Right hindlimb (tissue), 1 donor: ENCODE data around the gene IGFBP4.
A peak's percentile ranks its signal among the peaks of the same experiment; 100 is the strongest.

ENCODE experiments used
- DNase-seq: peaks from one replicate; pipeline ENCODE4 v3.0.0-alpha.2; 2018

The IGFBP4 gene

DNA sequence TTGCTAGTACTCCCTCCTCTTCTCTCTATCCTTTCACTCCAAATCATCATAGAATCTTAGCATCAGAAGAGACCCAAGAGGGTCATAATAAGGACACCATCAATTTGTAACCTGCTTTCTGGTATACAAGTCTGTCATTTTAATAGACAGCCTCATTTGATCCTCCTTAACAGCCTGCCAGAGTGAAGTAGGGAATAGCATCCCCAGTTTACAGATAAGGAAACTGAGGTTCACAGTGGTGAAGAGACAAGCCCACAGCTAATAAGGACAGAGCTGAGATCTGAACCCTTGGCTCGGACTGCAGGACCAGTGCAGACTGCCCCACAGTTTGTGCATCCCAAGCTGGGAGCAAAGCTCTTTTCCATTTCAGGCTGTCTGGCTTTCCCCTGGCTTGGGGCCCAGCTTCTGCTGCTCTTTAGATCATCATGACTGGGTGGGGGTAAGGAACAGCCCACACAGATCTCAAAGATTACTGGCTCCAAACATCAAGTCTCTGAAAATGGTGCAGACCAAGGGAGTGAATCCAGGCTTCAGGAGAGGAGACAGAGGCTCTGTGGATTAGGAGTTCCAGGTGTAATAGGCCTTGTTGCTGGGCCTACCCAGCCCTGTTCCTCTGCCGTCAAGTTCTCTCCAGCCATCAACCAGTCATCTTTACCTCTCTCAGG lies 10.3 kb upstream of the IGFBP4 start:
- DNase-seq: peak; percentile 82

DNA sequence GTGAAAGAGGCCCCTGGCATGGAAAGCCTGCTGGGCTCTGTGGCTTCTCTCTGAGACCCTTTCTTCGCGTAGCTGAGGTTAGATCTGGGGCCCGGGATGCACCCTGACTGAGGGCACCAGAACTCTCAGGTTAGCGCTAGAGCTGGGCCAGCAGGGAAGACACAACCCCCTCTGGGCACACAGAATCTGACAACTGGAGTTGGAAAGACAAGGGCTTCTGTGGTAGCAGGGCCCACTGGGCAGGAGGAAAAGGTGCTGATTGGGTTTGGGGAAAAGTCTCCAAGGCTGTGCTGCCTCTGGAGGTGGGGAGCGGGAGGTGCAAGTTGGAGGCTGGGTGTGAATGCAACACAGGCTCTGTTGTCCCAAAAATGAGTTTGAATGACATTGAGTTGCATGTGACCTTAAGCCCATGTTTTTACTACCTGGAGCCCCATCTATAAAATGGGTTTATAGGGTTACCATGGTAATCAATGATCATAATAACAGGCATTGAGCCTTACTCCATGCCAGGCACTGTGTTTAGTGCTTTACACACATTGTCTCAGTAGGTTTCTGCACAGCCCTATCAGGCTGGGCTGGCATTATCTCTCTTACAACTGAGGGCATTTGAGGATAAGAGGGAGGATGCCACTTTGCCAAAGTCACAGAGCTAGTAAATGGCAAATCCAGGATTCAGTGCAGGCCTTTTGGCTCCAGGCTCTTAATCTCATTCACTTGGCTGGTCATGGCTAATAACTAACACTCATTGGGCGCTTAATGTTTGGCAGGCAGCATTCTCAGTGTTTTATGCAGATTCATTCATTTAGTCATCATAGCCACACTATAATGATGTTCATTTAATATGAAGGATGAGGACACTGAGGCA lies 9.5 kb upstream of the IGFBP4 start:
- DNase-seq: peak; percentile 13

DNA sequence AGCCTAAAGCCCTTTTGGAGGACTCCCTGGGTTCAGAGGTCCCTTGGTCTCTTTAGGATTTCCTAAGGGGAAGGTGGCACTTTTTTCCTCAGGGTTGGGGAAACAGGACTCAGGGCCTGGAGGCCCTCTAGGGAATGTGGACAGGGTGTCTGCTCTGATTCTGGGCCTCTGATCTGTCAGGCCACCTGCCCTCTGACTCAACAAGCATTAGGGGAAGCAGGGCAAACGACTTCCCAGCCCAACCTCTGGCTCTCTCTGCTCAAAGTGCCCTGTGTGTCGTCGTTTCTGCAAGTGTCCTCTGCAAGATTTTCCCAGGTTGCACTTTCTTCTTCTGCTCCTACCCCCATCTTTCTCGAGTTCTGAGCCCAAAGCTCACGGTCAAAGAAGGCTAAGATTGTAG lies 6.6 kb upstream of the IGFBP4 start:
- peak; percentile 7 for DNase-seq

DNA sequence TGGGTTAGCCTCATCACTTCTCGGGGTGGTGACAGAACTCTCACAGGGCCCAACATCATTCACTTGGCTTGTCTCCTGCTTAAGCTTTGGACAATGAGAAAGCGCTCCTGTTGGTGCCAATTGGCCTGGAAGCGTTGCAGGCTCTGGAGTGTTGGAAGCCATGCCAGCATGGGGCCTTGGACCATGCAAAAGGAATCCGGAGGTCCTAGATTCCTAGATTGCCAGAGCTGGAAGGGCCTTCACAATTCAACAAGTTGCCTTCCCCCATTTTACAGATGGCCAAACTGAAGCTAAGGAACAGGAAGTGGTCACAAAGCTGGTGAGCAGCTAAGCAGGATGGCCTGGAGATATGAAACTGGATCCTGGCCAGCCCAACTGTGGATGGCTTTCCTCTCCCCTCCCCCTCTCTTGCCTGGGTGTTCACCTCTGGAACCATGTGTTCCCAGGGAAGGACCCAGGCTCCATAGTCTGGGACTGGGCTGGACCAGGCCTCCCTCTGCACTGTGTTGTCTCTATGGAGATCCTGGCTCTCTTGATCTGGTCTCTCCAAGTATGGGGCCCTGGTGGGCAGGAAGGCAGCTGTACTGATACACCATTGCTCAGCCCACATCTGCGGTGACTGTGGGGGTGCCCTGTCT lies 6.0 kb upstream of the IGFBP4 start:
- peak; percentile 18 for DNase-seq

DNA sequence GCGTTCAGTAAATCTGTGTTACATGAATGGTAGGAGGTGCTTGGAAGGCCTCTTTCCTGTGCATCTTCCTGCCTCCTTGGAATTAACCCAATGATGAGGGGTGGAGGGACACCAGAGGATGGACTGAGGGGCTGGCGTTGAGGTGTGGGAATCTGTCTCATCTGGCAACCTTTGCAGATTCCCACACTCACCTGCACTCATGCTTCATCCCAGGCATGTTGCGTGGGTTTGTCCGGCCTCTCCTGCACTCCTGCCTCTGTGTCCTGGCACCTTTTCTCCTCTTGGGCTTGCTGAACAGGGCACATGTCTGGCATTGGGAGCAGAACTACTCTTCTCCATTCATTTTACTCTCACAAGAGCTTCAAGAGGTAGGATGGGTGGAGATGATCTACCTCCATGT lies 3.1 kb upstream of the IGFBP4 start:
- DNase-seq: peak; percentile 9

- no peak for DNase-seq
Observed at GRCh38 chr17:40442392-40443195, 656 bp upstream of the IGFBP4 start.

GRCh38 chr17:40443988-40444899 lies 994 bp downstream of the IGFBP4 start:
- DNase-seq: no peak

DNA sequence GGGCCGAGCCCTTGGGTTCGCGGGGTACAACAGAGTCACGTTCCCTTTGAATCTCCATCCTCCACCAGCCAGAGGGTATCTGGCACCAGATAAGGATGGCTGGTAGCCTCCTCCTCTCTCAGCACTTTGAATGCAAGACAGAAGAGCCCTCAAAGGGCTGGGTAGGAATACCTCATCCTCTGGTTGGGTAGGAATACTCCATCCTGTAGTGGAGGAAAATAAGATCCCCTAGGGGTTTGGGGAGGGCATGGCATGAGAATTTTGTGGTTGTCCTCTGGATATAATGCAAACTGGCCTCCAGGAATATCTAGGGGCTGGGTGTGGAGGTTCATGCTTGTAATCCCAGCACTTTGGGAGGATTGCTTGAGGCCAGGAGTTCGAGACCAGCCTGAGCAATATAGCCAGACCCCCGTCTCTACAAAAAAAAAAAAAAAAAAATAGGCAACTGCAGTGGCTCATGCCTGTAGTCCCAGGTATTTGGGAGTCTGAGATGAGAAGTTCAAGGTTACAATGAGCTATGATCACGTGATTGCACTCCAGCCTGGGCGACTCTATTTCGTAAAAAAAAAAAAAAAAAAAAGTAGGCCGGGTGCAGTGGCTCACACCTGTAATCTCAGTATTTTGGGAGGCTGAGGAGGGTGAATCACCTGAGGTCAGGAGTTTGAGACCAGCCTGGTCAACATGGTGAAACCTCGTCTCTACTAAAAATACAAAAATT lies 2.7 kb downstream of the IGFBP4 start:
- DNase-seq: no peak

DNA sequence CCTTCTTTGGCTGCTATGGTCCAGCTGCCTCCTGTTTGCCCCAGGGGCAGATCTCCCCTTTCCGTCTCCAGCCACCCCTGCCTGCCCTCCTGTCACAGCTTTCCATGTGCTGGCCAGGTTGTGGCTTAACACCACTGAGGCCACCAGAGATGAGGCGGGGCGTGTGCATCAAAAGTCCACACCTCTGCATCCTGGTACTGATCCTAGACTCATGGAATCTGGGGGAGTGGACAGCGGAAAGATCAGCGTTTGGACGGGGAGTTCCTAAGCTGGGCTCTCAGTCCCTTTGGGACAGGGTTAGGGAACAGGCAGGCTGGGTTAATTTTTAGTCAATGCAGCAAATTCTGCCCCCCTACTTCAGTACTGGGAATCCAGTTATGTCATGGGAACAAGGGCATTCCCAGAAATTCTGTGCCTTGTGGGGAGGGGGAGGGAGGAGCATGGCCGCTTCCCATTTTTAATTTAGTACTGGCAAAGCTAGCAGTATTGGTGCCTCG lies 3.9 kb downstream of the IGFBP4 start:
- DNase-seq: no peak

DNA sequence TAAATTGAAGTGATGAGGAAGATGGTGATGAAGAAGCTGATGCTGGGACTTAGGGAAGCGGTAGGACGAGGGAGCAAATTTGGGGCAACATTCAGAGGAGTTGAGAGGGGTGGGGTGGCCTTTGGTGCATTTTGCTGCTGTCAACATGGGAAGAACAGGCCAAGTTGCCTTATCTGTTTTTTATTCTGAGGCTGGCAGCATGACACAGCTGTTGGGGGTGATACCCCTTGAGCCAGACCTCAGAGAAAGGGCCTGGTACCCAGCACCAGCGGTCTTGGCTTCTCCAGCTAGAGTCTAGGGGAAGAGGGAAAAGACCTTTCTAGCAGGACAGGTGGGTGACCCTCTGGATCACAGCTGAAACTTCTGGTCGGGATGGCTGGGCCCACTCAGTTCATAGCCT lies 4.6 kb downstream of the IGFBP4 start:
- no peak for DNase-seq

- DNase-seq: no peak
Observed at GRCh38 chr17:40448213-40448638, 5.0 kb downstream of the IGFBP4 start.

- DNase-seq: no peak
Observed at GRCh38 chr17:40448639-40449261, 5.5 kb downstream of the IGFBP4 start.

GRCh38 chr17:40450175-40450574 lies 6.9 kb downstream of the IGFBP4 start:
- DNase-seq: no peak

DNA sequence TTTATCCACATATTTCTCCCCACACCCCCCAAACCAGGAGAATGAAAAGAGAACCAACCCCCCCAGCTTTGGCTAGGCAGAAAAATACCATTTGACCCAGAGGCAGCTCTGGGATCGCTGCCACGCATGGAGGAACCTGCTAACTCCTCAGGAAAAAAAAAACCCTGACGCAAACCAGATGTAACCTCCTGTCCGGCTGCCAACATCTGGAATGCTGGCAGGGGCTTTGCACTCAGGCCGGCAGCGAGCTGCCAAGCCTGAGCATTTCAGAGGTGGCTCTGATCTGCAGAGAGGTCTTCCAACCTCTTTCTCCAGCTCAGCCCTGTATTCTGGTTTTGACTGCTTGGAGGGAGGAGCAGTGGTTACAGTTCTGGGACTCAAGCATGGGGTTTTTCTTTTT lies 8.2 kb downstream of the IGFBP4 start:
- peak; percentile 90 for DNase-seq

GRCh38 chr17:40452216-40452787 lies 9.1 kb downstream of the IGFBP4 start:
- peak; percentile 84 for DNase-seq

- DNase-seq: no peak
Observed at GRCh38 chr17:40452921-40453378, 9.7 kb downstream of the IGFBP4 start.

DNA sequence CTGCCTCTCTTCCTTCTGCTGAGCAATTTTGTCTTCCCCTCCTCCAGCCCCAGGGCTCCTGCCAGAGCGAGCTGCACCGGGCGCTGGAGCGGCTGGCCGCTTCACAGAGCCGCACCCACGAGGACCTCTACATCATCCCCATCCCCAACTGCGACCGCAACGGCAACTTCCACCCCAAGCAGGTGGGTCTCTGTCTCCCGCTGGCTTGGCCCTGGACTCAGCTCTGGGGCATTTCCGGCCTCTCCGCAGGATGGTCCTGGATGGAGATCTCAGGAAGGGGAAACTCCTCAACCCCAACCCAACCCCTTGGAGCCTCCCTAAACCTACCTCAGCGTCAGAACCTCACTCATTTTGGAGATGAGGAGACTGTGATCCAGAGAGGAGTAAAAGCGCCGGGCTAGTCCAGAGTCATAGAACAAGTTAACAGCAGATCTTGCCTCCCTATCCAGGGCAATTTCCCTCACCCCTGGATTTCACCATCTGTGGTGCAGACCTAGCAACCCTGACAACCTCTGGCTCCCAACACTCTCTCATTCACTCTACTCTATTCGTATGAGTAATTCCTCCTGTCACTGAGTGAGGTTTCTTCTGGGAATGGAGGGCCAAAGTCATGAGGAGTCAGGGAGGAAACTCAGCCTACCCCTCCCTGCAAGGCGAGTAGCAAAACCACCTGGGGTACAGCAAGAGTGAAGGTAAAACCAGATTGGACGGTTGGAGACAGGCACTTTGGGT lies 10.8 kb downstream of the IGFBP4 start:
- DNase-seq: no peak

- no peak for DNase-seq
Observed at GRCh38 chr17:40454613-40454995, 11.4 kb downstream of the IGFBP4 start.

DNA sequence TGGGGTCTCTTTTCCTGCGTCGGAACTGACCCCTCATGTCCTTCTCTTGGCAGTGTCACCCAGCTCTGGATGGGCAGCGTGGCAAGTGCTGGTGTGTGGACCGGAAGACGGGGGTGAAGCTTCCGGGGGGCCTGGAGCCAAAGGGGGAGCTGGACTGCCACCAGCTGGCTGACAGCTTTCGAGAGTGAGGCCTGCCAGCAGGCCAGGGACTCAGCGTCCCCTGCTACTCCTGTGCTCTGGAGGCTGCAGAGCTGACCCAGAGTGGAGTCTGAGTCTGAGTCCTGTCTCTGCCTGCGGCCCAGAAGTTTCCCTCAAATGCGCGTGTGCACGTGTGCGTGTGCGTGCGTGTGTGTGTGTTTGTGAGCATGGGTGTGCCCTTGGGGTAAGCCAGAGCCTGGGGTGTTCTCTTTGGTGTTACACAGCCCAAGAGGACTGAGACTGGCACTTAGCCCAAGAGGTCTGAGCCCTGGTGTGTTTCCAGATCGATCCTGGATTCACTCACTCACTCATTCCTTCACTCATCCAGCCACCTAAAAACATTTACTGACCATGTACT lies 13.2 kb downstream of the IGFBP4 start:
- DNase-seq: no peak
